ENCODE results near the gene EFNA1.
A peak's percentile ranks its signal among the peaks of the same experiment; 100 is the strongest.
"Not testable (repeated sequence)": the region's sequence is repeated elsewhere in the genome, so short reads cannot be mapped to it uniquely, and the experiment has no call there.

EFNA1 gene

GRCh38 chr1:155125511-155125945, 2.1 kb upstream of the EFNA1 start:
- DNase-seq: no peak

DNA sequence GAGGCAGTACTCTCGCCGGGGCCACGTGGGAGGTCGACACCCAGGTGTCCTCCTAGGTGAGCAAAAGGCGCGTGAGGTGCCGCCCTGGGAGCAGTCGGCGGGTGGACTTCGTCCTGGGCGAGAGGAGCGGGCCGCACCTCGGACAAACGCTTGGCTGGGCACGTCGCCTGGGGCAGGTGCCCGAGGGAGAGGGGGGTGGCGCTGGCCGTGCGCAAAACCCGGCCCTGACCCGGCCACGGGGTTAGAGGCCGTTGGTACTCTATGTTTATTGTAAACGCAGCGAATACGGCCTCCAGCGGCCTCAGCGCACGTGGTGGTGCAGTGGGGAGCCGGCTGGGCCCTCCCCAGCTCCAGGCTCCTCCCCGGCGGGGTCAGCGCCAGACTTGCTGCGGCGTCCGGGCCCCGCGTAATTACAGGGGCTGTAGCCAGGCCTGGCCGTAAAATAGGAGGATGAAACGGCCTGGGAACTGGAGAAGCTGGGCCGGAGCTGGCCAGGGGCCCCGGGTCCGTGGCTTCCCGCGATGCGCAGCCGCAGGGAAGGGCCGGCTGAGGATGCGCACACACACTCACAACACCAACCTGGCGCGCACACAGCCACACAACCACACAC, 1.6 kb upstream of the EFNA1 start:
- no peak for DNase-seq

DNA sequence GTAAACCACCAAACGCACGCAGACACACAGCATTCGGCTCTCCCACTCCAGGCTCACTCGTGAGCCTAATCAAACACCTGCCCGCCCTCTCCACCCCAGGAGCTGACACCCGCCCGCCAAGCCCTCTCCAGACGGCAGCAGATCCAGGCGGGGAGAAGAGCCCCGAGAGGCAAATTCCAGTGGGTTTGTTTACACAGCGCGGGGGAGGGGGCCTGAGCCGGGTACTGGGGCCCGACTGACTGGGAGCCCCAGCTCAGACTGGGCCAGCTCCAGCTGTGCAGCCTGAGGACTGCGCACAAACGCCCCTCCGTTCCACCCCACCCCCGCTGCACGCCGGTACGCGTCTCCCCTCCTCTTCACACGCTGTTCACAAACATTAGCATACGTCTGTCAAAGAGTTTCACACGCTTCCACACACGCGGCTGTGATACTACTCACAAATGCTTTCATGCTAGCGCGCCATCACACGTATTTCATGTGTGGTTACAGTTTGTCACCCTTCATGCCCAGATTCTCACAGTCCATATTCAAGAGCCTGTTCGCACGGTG, 1.0 kb upstream of the EFNA1 start:
- peak; percentile 36 to 38 for DNase-seq

DNA sequence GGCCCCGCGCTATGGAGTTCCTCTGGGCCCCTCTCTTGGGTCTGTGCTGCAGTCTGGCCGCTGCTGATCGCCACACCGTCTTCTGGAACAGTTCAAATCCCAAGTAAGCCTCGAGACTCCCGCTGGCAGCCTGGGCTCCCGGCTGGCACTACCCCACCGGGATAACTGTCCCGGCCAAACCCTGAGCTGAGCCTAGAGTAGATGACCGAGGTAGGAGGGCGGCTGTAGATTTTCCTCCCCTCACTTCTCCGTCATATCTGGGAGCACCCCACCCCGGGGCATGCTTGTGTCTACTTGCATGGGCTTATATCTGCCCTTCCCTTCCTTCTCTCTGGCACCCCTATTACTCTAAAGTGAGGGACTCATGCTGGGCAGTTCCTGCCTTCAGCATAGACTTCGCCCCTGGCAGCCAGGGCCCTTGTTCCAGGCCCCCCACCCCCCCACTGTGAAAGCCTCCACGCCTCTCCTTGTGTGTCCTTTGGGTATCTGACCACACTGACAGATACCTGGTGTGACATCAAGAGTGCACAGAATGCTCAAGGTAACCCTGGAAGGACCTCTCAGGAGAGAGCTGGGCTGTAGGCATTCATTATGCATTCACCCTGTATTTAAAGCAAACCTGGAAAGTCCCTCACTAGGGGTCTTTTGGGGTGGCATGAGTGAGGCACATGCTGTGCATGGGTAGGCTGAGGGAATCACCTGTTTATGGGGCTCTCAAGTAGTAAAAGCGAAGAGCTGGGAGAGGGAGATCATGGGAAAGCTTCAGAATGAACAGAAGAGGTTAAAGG, 485 bp downstream of the EFNA1 start:
- no peak for DNase-seq

GRCh38 chr1:155128755-155129473, 1.2 kb downstream of the EFNA1 start:
- no peak for DNase-seq

GRCh38 chr1:155130272-155131006, 2.8 kb downstream of the EFNA1 start:
- DNase-seq: no peak

DNA sequence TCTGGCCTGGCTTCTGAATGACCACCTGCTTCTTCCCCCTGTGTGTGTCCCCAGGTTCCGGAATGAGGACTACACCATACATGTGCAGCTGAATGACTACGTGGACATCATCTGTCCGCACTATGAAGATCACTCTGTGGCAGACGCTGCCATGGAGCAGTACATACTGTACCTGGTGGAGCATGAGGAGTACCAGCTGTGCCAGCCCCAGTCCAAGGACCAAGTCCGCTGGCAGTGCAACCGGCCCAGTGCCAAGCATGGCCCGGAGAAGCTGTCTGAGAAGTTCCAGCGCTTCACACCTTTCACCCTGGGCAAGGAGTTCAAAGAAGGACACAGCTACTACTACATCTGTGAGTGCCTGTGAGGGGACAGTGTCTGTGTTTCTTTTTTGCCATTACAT, 3.6 kb downstream of the EFNA1 start:
- DNase-seq: no peak

- DNase-seq: no peak
Measured at GRCh38 chr1:155131856-155132255, 4.2 kb downstream of the EFNA1 start.

DNA sequence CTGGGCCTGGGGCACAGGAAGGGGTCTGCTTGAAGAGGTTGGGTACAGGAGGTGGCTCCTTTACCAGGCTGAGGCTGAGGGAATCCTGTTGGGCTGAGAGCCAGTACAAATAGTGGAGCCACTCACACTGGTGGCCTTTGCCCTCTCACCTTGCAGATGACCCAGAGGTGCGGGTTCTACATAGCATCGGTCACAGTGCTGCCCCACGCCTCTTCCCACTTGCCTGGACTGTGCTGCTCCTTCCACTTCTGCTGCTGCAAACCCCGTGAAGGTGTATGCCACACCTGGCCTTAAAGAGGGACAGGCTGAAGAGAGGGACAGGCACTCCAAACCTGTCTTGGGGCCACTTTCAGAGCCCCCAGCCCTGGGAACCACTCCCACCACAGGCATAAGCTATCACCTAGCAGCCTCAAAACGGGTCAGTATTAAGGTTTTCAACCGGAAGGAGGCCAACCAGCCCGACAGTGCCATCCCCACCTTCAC, 6.2 kb downstream of the EFNA1 start:
- DNase-seq: no peak

- DNase-seq: no peak
Measured at GRCh38 chr1:155134322-155134721, 6.6 kb downstream of the EFNA1 start.

DNA sequence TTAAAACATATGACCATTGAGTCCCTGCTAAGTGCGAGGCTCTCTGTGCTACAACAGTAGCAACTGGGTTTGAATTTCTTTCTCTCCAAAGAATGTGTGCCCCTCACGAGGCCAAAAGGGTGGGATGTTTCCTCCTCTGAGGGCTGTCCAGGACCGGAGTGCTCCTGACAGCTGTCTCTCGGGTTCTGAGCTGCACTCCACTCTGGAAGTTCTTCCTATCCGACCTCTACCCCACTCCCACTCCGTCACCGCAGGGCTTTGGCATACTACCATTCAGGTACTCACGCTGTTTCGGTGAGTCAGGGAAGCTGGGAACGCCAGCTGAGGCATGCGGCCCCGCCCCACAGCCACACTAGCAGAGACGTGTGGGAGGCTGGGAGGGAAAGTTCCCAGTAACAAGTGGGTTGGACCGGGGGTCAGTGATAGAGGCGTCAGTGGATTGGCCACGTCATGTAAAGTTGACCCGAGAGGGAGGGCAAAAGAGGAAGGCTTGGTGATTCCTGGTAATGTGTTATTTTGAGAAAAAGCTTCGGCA, 7.3 kb downstream of the EFNA1 start:
- DNase-seq: peak; percentile 81 to 88

GRCh38 chr1:155135415-155136028, 7.8 kb downstream of the EFNA1 start, which contains the start of gene SLC50A1:
Gene SLC50A1, plus strand, starts transcription at chr1:155135852. Its CDS starts 60 bp downstream, at chr1:155135912.
- peak; percentile 93 to 97 for DNase-seq

GRCh38 chr1:155136748-155137147, 9.1 kb downstream of the EFNA1 start:
- no peak for DNase-seq

DNA sequence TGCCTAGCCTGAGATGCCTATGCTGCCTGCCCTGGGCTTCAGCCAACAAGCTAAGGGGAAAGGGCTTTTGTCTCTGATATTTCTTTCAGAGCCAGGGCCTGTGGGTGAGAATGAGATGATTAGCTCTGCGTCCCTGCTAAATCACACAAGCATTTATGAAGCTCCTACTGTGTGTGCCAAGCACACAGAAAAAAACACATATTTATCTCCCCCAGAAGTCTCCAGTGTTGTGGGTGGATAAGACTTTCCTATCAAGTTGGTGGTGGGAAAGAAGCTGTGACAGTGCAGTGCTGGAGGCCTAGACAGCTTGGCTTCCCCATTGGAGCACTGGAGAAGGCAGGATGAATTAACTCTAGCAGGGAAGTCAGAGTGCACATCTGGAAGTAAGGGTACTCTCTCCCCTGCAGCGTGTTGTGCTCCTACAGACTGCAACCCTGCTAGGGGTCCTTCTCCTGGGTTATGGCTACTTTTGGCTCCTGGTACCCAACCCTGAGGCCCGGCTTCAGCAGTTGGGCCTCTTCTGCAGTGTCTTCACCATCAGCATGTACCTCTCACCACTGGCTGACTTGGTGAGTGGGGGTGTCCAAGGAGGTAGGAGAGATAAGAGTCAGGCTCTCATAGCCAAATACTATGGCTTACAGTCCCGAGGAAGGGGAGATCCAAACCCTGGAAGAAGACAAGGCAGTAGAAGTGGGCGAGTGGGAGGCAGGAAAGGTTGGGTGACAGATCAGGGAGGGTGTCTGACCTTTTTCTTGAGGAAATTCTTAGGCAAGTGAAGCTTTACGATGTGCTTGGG, 9.7 kb downstream of the EFNA1 start:
- DNase-seq: no peak

DNA sequence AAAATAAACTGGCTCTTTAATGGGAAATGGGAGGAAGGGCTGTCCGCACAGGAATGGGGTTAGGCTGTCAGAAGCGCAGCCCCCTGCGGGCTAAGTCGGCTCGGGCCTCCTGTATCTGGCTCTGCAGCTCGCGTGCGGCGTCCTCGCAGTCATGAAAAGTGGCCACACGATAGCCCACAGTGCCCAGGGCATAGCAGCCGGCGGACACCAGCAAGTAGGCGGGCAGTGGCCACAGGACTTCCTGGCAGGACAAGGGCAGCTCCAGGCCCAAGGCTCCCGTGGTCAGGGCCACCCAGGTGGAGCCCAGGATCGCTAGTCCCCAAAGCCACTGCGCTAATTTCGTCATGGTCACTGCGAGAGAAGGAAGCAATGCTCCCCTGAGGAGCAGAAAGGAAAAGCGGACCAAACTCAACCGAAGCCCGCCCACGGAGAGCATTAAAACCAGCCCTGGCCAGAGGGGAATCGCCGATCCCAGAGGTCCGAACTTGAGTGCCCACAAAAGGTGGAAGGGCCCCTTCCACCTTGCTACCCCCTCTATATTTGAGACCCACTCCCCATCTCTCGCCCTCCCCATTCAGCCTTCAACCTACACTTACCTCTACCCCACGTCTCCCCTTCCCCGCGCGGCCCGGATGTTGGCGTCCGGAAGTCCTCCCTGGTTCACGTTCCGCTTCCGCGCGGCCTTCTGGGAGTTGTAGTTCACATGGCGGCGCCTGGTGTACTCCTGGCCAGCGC, 12.4 kb downstream of the EFNA1 start, which contains the start of gene DPM3:
Gene DPM3 (minus strand): TSS at position 637 of the 735 bp plus-strand sequence. CDS start 291 bp downstream, at position 346.
- peak; percentile 92 to 95 for DNase-seq

DNA sequence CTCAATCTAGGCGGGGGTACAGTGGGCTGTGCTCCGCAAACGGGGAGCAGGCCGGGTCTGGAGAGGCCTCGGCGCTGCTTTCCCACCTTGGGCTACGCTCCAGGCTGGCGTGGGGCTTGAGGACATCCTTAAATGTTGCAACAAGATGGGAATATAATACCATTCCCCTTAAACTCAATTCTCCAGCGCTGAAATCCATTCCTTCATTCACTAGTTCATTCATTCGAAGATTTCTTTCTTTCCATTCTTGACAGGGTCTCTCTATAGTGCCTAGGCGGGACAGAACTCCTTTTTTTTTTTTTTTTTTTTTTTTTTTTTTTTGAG, 12.9 kb downstream of the EFNA1 start:
- no peak for DNase-seq

- no peak for DNase-seq
Measured at GRCh38 chr1:155141749-155142148, 14.1 kb downstream of the EFNA1 start.

GRCh38 chr1:155145491-155145890, 17.8 kb downstream of the EFNA1 start:
- DNase-seq: no peak

DNA sequence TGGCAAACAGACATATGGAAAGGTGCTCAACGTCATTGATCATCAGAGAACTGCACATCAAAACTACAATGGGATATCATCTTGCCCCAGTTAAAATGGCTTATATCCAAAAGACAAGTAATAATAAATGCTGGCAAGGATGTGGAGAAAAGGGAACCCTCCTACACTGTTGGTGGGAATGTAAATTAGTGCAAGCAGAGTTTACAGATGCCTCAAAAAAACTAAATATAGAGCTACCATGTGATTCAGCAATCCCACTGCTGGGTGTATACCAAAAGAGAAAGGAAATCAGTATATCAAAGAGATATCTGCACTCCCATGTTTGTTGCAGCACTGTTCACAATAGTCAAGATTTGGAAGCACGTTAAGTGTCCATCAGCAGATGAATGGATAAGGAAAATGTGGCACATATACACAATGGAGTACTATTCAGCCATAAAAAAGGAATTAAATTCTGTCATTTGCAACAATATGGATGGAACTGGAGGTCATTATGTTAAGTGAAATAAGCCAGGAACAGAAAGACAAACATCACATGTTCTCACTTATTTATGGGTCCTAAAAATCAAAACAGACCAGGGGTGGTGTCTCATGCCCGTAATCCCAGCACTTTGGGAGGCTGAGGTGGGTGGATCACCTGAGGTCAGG, 28.4 kb downstream of the EFNA1 start:
- DNase-seq: not testable (repeated sequence)

- DNase-seq: no peak
Measured at GRCh38 chr1:155158991-155159390, 31.3 kb downstream of the EFNA1 start.
